Ovary (tissue), 9 donors: ENCODE data around the gene CDKAL1. TPM values are rescaled to one million over a fixed set of nuclear protein-coding genes. Genes with fewer than 3 reads are reported as not detected.
"Not testable (repeated sequence)": the region's sequence is repeated elsewhere in the genome, so short reads cannot be mapped to it uniquely, and the experiment has no call there.

Source experiments
- DNase-seq, 5 donors: peaks; one replicate each; pipeline ENCODE4 v3.0.0-alpha.2; 2019 to 2020
- H3K27ac ChIP-seq, 2 donors: fragments of 200-600 bp; one replicate each; pipeline versions ENCODE4 v1.5.1 to v1.8.0; 2019 to 2022
- H3K27me3 ChIP-seq: fragments of 200-600 bp; one replicate; pipeline ENCODE4 v1.8.0; 2022
- H3K36me3 ChIP-seq: fragments of 200-600 bp; sonication (generic); one replicate; pipeline ENCODE4 v1.5.1; 2019
- H3K4me1 ChIP-seq: one replicate; pipeline ENCODE4 v1.8.1; 2013; ENCODE audit warnings: mild to moderate bottlenecking, moderate library complexity; ENCODE audit not compliant: insufficient read depth
- H3K4me3 ChIP-seq: fragments of 200-600 bp; sonication (generic); one replicate; pipeline ENCODE4 v1.5.1; 2017
- H3K9me3 ChIP-seq, 2 donors: fragments of 200-600 bp in 1 of 2; sonication (generic) in 1 of 2; one replicate each; pipeline versions ENCODE4 v1.5.1 to v1.8.1; 2013 to 2019; ENCODE audit warnings: mild to moderate bottlenecking in 1 of 2, moderate library complexity in 1 of 2
- CTCF ChIP-seq, 3 donors: fragments of 450-650 bp in 2 of 3; fragments of 200-600 bp in 1 of 3; IDR thresholded peaks; one replicate each; pipeline versions ENCODE4 v1.5.1 to v1.8.0; 2016 to 2022; ENCODE audit warnings: antibody characterized with exemption in 3 of 3, mild to moderate bottlenecking in 1 of 3
- EP300 ChIP-seq: sonication (generic); formaldehyde crosslinking; IDR thresholded peaks from one replicate; pipeline ENCODE4 v1.6.1; 2017; ENCODE audit warnings: antibody characterized with exemption
- POLR2A ChIP-seq: fragments of 450-650 bp; IDR thresholded peaks from one replicate; pipeline ENCODE4 v1.6.1; 2017; ENCODE audit warnings: antibody characterized with exemption, mild to moderate bottlenecking, moderate library complexity
- WGBS, 3 donors: extraction: QIAGEN DNeasy Blood & Tissue Kit in 1 of 3; methylation state at CpG; one replicate each; pipeline versions ENCODE4 v1.1.5 to v1.1.7; 2013 to 2017; 5-methylcytosine and 5-hydroxymethylcytosine counted together
- intact Hi-C, 4 donors: fragments of 100-400 bp; cut with DNase I; formaldehyde crosslinking; loops; one replicate each; pipeline versions ENCODE4 v1.11.0 to v1.15.1; 2022 to 2023
- polyA plus RNA-seq, 2 donors: library from polyadenylated mRNA; stranded (reverse); fragments of 200-250 nt in 1 of 2; fragments of 350-450 nt in 1 of 2; fragmentation: Illumina TruSeq in 1 of 2; extraction: RNeasy Lipid Tissue Mini Kit (QIAGEN cat#74804) in 1 of 2; gene quantifications; one replicate each; pipeline ENCODE4 v1.2.3, GENCODE V29; 2013 to 2014
- total RNA-seq, 7 donors: library from RNA; depleted of rRNA in 2 of 7; stranded (reverse); fragments of >200 nt in 2 of 7; fragmentation: NEBNext Ultra II Directional in 3 of 7; extraction: Animal tissue kit (Norgen Biotek cat#: 25700) in 3 of 7; gene quantifications; one replicate each; pipeline versions ENCODE4 v1.1.0 to v1.2.4, GENCODE V29; 2016 to 2023
- donor health status: DM: no; HTN: no; CAD: no; lungs with moderate emphysema.
- donor health status: DM: no; HTN: no; CAD: no.
- donor health status: Bipolar disorder and iron deficiency.
- donor health status: DM: yes; HTN: yes; CAD: no.
- donor health status: DM: no; HTN: no; CAD: no.
- donor health status: DM: yes; HTN: yes; CAD: no.

Gene CDKAL1
- total and polyA plus RNA-seq, 9 donors = 6.8 to 21.3 (median 18.9) TPM

GRCh38 chr6:20492099-20492498 is 42.2 kb upstream of the CDKAL1 start:
- intact Hi-C loops = no loop called here
- Histone ChIP-seq H3K9me3 (no peaks in the 10 kb centered on the region), H3K36me3 (no peaks in the 10 kb centered on the region), H3K4me3 (no peak overlapping the region), H3K27me3 (no peaks in the 10 kb centered on the region), H3K4me1 (no peaks in the 10 kb centered on the region), H3K27ac (no peak overlapping the region)
- WGBS, 3 donors = 84 to 90% (median 84%) methylated on average over 2 of the region's 2 CpGs
- DNase-seq = no peak
- no peak for TF ChIP-seq CTCF (IDR thresholded peaks at IDR 0.05)
- TF ChIP-seq EP300 = no peak
- no peak for TF ChIP-seq POLR2A

- intact Hi-C loops = no loop called here
- Histone ChIP-seq H3K4me3 (no peak overlapping the region), H3K27me3 (no peaks in the 10 kb centered on the region), H3K36me3 (no peaks in the 10 kb centered on the region), H3K9me3 (no peaks in the 10 kb centered on the region), H3K27ac (no peak overlapping the region), H3K4me1 (no peaks in the 10 kb centered on the region)
- WGBS, 3 donors = 74 to 82% (median 76%) methylated on average over 8 of the region's 8 CpGs
- TF ChIP-seq POLR2A = no peak
- no peak for DNase-seq
These were observed 36.8 kb upstream of the CDKAL1 start for GRCh38 chr6:20497216-20498040.

- Histone ChIP-seq H3K36me3 (no peaks in the 10 kb centered on the region), H3K27ac (no peak overlapping the region), H3K9me3 (no peaks in the 10 kb centered on the region), H3K4me1 (no peaks in the 10 kb centered on the region), H3K27me3 (no peaks in the 10 kb centered on the region), H3K4me3 (no peak overlapping the region)
- DNase-seq = no peak
- intact Hi-C loops = no loop called here
- no peak for TF ChIP-seq EP300
- WGBS, 3 donors = 88 to 93% (median 91%) methylated on average over 2 of the region's 2 CpGs
These were observed 36.2 kb upstream of the CDKAL1 start for GRCh38 chr6:20498041-20498385.

- Histone ChIP-seq H3K27me3 (no peaks in the 10 kb centered on the region), H3K4me3 (no peak overlapping the region), H3K36me3 (no peaks in the 10 kb centered on the region), H3K9me3 (no peaks in the 10 kb centered on the region), H3K4me1 (no peaks in the 10 kb centered on the region), H3K27ac (no peak overlapping the region)
- DNase-seq = no peak
- TF ChIP-seq CTCF (IDR thresholded peaks at IDR 0.05) (no peak), EP300 (no peak), POLR2A (no peak)
- WGBS, 3 donors = 19 to 26% (median 23%) methylated on average over 2 of the region's 2 CpGs
- intact Hi-C loops = no loop called here
These were observed 25.0 kb upstream of the CDKAL1 start for GRCh38 chr6:20509212-20509611.

GRCh38 chr6:20511852-20512251 is 22.4 kb upstream of the CDKAL1 start:
- DNase-seq = no peak
- intact Hi-C loops = no loop called here
- 88 to 92% (median 89%) methylated on average over 2 of the region's 2 CpGs for WGBS, 3 donors
- Histone ChIP-seq H3K36me3 (no peaks in the 10 kb centered on the region), H3K4me1 (no peaks in the 10 kb centered on the region), H3K27ac (no peak overlapping the region), H3K9me3 (no peaks in the 10 kb centered on the region), H3K27me3 (no peaks in the 10 kb centered on the region), H3K4me3 (no peak overlapping the region)
- TF ChIP-seq EP300 = no peak
- no peak for TF ChIP-seq CTCF (IDR thresholded peaks at IDR 0.05)
- no peak for TF ChIP-seq POLR2A

GRCh38 chr6:20525208-20525607 is 9.0 kb upstream of the CDKAL1 start:
- not testable (repeated sequence) for H3K27me3 ChIP-seq, H3K4me1 ChIP-seq, H3K36me3 ChIP-seq, DNase-seq, H3K9me3 ChIP-seq, H3K27ac ChIP-seq, H3K4me3 ChIP-seq
- intact Hi-C loops = loop anchor here in 3 of 4 donors (5.0 to 10.0 kb wide), 5 partner anchors 113 to 433 kb away; partner anchors contain the start of gene E2F3 (in 1 of the 3)
- 69 to 77% (median 72%) methylated on average over 3 of the region's 3 CpGs for WGBS, 3 donors
